Neuron (in vitro differentiated cells): Measurements from ENCODE around the gene AGAP1.

ENCODE experiments used
- H2AFZ ChIP-seq: one replicate; pipeline ENCODE4 v1.6.1; 2013; ENCODE audit warnings: low read depth, mild to moderate bottlenecking, inconsistent platforms, low read length, moderate library complexity
- H3K27me3 ChIP-seq: one replicate; pipeline ENCODE4 v1.6.1; 2013; ENCODE audit warnings: low read length; ENCODE audit not compliant: insufficient read depth
- H3K36me3 ChIP-seq: one replicate; pipeline ENCODE4 v1.6.1; 2013; ENCODE audit warnings: low read length; ENCODE audit not compliant: insufficient read depth
- H3K4me1 ChIP-seq: one replicate; pipeline ENCODE4 v1.6.1; 2013; ENCODE audit warnings: low read length; ENCODE audit not compliant: insufficient read depth
- H3K4me3 ChIP-seq: 2 replicates; pipeline ENCODE4 v1.5.1; 2013; ENCODE audit warnings: mild to moderate bottlenecking, low read length, moderate library complexity
- H3K9me3 ChIP-seq: one replicate; pipeline ENCODE4 v1.6.1; 2013; ENCODE audit warnings: low read length

Gene AGAP1

GRCh38 chr2:235699576-235699975, 205.7 kb downstream of the AGAP1 start:
- Histone ChIP-seq H3K4me1 (peaks cover 9% of the 10 kb centered on the region), H3K27me3 (no peaks in the 10 kb centered on the region), H3K4me3 (no peak overlapping the region), H3K9me3 (peaks cover 3% of the 10 kb centered on the region), H2AFZ (no peak overlapping the region), H3K36me3 (no peaks in the 10 kb centered on the region)

- Histone ChIP-seq H3K9me3 (peaks cover 3% of the 10 kb centered on the region), H3K36me3 (no peaks in the 10 kb centered on the region), H3K4me1 (peaks cover 5% of the 10 kb centered on the region), H3K27me3 (no peaks in the 10 kb centered on the region), H3K4me3 (no peak overlapping the region), H2AFZ (no peak overlapping the region)
Measured at GRCh38 chr2:235701206-235701981, 207.6 kb downstream of the AGAP1 start.

DNA sequence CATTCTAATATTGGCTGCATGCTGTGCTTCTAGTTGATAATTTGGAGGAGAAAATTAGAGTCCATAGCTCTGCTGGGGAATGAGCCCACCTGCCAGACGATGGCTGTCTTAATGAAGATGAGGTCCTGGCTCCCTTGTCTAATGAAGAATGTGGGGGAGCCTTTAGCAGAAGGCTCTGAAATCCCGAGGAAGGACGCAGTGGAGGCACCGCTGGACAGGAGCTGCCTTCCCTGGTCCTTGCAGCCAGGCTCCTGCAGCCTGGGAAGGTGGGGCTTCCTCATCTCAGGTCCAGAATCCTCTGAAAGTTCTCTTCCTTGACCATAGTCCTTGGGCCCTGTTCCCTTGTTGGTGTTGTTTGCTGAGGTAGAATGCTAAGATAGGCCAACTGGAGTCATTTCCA, 208.3 kb downstream of the AGAP1 start:
- Histone ChIP-seq H3K4me3 (no peak overlapping the region), H3K36me3 (no peaks in the 10 kb centered on the region), H3K4me1 (peaks cover 5% of the 10 kb centered on the region), H3K27me3 (no peaks in the 10 kb centered on the region), H3K9me3 (peaks cover 2% of the 10 kb centered on the region), H2AFZ (no peak overlapping the region)

DNA sequence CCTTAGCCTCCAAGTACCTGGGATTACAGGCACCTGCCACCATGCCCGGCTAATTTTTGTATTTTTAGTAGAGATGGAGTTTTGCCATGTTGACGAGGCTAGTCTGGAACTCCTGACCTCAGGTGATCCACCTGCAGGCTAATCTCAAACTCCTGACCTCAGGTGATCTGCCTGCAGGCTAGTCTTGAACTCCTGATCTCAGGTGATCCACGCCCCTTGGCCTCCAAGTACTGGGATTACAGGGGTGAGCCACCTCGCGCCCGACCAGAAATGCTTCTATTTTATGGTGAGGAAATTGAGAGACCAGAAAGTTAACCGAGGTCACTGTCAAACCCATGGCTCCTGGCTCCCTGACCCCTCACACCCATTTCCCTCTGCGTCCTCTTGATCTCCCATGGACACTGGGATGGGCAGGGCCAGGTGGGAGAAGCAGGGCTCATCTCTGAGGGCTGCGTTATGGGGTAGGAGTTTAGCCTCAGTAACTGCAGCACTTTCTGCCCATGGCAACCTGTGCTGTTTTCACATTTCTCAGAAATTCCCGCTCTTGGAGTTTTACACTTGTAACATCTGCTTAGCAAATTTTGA, 210.0 kb downstream of the AGAP1 start:
- H3K4me1 ChIP-seq: peaks cover 5% of the 10 kb centered on the region
- H2AFZ ChIP-seq: no peak overlapping the region
- H3K36me3 ChIP-seq: no peaks in the 10 kb centered on the region
- no peaks in the 10 kb centered on the region for H3K9me3 ChIP-seq
- no peak overlapping the region for H3K4me3 ChIP-seq
- no peaks in the 10 kb centered on the region for H3K27me3 ChIP-seq

DNA sequence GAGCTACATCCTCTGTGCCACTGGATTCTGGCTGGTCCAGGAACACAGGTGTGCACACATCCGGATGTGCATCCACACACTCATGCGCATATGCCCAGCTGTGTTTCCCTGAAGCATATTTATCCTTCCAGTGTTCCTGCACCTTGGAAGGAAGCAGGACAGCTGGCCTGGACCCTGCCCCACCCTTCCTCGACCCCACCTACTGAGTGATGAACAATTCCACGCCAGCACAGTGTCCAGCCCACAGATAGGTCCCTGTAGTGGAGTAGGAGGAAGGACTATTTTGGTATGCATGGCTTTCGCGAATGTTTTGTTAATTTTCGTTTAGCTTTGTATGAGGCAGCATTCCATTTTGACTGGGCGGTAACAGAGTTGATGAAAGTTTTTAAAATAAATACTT, 211.5 kb downstream of the AGAP1 start:
- no peaks in the 10 kb centered on the region for H3K9me3 ChIP-seq
- H3K4me1 ChIP-seq: peaks cover 15% of the 10 kb centered on the region
- H3K27me3 ChIP-seq: no peaks in the 10 kb centered on the region
- no peak overlapping the region for H3K4me3 ChIP-seq
- H2AFZ ChIP-seq: no peak overlapping the region
- H3K36me3 ChIP-seq: peaks cover 4% of the 10 kb centered on the region

GRCh38 chr2:235706506-235706905, 212.7 kb downstream of the AGAP1 start:
- Histone ChIP-seq H3K27me3 (no peaks in the 10 kb centered on the region), H3K4me3 (no peak overlapping the region), H2AFZ (no peak overlapping the region), H3K36me3 (peaks cover 15% of the 10 kb centered on the region), H3K4me1 (peaks cover 15% of the 10 kb centered on the region), H3K9me3 (no peaks in the 10 kb centered on the region)

- Histone ChIP-seq H3K27me3 (no peaks in the 10 kb centered on the region), H3K4me1 (peaks cover 12% of the 10 kb centered on the region), H3K9me3 (no peaks in the 10 kb centered on the region), H2AFZ (no peak overlapping the region), H3K4me3 (no peak overlapping the region), H3K36me3 (peaks cover 18% of the 10 kb centered on the region)
Measured at GRCh38 chr2:235707411-235708096, 213.7 kb downstream of the AGAP1 start.

GRCh38 chr2:235709124-235709813, 215.4 kb downstream of the AGAP1 start:
- H2AFZ ChIP-seq: no peak overlapping the region
- no peaks in the 10 kb centered on the region for H3K9me3 ChIP-seq
- peaks cover 18% of the 10 kb centered on the region for H3K36me3 ChIP-seq
- H3K27me3 ChIP-seq: no peaks in the 10 kb centered on the region
- no peak overlapping the region for H3K4me3 ChIP-seq
- peaks cover 12% of the 10 kb centered on the region for H3K4me1 ChIP-seq

- no peaks in the 10 kb centered on the region for H3K9me3 ChIP-seq
- no peak overlapping the region for H3K4me3 ChIP-seq
- H2AFZ ChIP-seq: no peak overlapping the region
- peaks cover 12% of the 10 kb centered on the region for H3K4me1 ChIP-seq
- H3K27me3 ChIP-seq: no peaks in the 10 kb centered on the region
- H3K36me3 ChIP-seq: peaks cover 18% of the 10 kb centered on the region
Measured at GRCh38 chr2:235709969-235710879, 216.4 kb downstream of the AGAP1 start.

GRCh38 chr2:235710933-235711332, 217.1 kb downstream of the AGAP1 start:
- peaks cover 21% of the 10 kb centered on the region for H3K36me3 ChIP-seq
- H3K4me1 ChIP-seq: peaks cover 12% of the 10 kb centered on the region
- no peaks in the 10 kb centered on the region for H3K27me3 ChIP-seq
- H2AFZ ChIP-seq: no peak overlapping the region
- H3K4me3 ChIP-seq: no peak overlapping the region
- no peaks in the 10 kb centered on the region for H3K9me3 ChIP-seq

GRCh38 chr2:235711527-235711926, 217.7 kb downstream of the AGAP1 start:
- Histone ChIP-seq H3K4me1 (peaks cover 12% of the 10 kb centered on the region), H3K4me3 (no peak overlapping the region), H3K27me3 (no peaks in the 10 kb centered on the region), H3K9me3 (no peaks in the 10 kb centered on the region), H2AFZ (no peak overlapping the region), H3K36me3 (peaks cover 21% of the 10 kb centered on the region)

GRCh38 chr2:235712176-235712575, 218.3 kb downstream of the AGAP1 start:
- H2AFZ ChIP-seq: no peak overlapping the region
- peaks cover 21% of the 10 kb centered on the region for H3K36me3 ChIP-seq

More at GRCh38 chr2:235712176-235712575, 218.3 kb downstream of the AGAP1 start:
- Histone ChIP-seq H3K9me3 (no peaks in the 10 kb centered on the region), H3K4me3 (no peak overlapping the region), H3K27me3 (no peaks in the 10 kb centered on the region), H3K4me1 (peaks cover 12% of the 10 kb centered on the region)
